Measurements from ENCODE around the gene SSTR3.
A peak's percentile ranks its signal among the peaks of the same experiment; 100 is the strongest.
"Not testable (repeated sequence)": the region's sequence is repeated elsewhere in the genome, so short reads cannot be mapped to it uniquely, and the experiment has no call there.

SSTR3 gene

DNA sequence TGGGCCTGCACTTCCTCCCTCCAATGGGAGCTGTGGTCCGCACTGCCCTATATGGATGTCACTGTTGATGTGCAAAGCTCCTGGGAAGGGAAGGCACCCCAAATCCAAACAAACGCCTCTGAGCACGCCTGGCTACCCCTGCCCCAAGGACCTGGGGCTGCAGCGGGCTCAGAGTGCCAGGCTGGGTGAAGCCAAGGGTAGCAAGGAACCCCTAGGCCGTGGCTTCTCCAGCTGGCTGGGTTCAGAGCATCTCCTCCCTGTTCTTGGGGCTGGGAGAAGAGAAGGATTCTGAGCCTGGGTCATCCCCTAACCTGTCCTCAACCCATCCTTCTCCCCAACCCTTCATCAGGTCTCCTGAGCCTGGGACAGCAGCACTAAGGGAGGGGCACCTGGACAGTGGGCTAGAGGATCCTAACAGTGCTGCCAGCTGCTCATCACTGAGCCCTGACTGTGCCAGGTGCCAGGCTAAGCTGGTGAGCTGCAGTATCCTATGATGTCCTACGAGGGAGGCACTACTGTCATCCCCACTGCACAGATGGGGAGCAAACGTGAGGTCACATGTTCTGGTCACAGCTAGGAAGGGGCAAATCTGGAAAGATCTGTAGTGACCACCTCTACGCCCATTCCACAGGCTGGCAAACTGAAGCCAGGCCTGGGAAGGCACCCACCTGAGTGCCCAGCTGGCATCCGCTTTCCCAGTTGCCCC lies 3.0 kb downstream of the SSTR3 start:
- no peak for DNase-seq

DNA sequence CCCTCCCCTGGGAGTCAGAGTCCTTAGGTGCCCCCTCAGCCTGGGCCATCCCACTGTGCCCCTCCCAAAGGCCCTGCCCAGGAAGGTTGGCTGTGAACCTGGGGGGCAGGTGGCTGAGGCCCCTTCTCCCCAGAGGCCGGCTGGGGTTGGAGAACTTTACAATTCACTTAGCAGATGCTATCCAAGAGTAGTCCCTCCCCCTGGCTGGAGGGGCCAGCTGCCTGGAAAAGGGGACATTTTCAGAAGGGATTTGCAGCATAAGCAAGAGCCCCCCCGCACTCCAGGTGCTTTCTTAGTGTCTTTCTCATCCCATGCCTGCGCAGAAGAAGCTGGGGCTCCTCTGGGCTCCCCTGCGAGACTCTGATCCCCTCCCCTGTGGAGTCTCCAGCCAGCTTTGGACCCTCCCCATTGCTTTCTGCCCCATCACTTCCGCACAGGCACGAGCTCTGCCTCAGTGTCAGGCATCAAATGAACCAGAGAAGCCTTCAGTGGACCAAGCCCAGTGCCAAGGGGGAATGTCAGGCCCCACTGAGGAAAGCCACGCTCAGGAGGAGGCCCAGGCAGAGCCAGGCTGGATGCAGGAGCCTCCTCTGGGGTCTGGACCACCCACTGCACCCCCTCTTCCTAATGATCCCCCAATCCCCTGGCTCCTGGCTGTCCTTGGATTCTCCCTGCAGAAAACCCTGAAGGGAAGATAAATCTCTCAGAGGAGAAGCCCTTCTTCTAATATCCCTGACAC lies 3.7 kb downstream of the SSTR3 start:
- DNase-seq = no peak

DNA sequence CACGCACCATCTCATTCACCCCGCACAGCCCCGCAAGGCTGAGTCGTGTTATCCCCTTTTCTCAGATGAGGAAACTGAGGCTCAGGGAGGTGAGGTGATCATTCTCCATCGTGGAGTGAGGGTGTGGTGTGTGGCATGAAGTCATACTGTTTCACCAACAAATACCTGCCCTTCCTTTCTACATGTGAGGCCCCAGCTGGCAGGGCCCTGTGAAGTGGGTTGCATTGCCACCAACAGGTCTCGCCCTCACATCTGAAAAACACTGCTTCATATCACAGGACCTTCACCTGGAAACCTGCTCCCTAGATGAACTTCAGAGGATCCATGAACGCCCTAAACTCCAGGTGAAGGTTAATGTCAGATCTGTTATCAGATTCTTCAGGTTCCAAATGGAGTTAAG lies 4.3 kb downstream of the SSTR3 start:
- DNase-seq = no peak

DNA sequence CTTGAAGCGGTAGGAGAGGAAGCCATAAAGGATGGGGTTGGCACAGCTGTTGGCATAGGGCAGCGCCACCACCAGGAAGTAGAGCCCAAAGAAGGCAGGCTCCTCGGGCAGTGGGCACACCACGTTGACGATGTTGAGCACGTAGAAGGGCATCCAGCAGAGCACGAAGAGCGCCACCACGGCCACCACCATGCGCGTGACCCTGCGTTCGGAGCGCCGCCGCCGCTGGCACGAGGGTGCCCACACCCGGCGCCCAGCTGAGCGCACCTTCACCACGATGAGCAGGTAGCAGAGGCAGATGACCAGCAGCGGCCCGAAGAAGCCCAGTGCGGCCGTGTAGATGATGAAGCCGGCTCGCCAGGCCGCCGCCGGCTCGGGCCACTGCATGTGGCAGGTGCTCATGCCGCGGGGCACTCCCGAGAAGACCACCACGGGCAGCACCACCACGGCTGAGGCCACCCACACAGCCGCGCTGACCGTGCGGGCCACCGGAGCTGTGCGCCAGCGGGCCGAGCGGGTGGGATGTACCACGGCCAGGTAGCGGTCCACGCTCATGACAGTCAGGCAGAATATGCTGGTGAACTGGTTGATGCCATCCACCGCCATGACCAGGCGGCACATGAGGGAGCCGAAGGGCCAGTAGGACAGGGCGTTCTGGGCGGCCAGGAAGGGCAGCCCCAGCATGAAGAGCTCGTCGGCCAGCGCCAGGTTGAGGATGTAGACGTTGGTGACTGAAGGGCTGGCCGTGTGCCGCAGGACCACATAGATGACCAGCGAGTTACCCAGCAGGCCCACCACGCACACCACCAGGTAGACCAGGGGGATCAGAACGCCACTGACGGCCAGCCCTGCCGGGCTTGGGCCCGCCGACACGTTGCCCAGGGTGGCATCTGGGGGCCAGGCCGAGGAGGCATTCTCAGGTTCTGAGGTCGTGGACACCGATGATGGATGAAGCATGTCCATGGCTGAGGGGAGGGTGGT lies 5.1 kb downstream of the SSTR3 start:
- no peak for DNase-seq

DNA sequence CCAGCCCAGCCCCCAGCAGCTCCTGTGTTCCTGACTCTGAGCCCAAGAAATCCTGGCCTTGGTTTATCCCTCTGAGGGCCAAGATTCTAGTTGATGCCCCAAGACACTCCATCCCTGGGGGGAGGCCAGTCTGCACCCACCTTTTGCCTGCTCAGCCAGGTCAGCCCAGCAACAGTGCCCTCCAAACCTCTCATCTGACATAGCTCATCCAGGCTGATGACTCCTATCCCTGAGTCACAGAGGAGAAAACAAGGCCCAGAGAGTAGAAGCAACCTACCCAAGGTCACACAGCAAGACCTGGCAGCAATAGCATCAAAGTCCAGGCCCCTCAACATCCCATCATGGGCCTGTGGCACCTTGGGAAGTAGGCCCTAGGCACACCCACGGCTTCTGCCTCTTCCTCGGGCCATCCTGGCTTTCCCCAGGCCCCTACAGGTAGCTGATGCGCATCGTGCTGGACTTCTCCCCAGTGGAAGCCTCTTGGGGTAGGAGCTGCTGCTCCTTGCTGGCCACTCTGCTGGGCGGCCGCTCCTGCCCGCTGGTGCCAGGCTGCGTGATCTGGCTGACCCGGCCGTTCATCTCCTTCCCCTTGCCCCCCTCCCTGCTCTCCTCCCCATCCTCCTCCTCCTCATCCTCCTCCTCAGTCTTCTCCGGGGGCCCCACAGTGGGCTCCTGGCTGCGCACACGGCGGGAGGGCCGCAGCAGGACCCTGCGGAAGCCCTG lies 6.0 kb downstream of the SSTR3 start:
- no peak for DNase-seq

DNA sequence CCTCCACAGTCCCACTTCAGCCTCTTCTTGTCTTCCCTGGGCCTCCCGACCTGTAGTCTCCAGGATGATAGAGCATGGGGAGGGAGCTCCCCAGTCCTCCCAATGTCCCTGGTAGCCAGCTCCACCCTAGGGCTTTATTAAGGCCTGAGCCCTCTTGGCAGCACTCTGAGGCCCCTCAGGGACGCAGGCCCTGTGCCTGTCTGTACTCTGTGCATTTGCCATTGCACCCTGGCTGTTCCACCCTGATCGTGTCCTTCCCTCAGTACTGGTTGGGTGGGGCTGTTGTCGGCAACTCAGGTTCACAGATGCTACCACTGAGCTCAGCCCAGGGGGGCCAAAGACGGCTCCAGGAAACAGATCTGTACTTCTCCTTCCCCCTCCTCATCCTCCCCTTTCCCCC lies 7.2 kb downstream of the SSTR3 start:
- DNase-seq = no peak

DNA sequence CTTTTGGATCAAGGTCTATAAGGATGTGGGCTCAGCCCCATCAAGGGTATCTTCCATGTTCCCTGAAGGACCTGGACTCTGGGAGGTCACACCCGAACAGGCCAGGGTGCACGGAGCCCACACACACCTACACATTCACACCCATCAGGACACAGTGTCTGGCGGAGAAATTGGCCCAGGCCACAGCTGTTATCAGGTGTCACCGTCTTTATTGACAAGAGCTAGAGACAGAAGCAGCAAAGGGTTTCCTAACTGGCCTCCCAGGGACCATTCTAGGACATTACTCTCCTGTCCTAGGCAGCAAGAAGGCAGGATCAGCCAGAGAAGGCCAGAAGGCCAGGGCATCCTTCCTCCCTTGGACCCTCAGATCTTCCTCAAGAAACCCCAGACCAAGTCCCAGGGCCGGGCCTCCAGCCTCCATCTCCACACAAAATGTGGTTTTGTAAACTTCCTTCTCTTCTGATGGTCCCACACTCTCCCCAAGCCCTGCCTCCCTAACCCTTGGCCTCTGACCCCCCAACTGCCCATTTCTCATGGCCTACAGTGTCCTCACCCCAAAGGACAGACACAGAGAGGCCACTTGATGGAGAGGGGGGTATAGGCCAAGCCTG lies 8.1 kb downstream of the SSTR3 start:
- DNase-seq = no peak

DNA sequence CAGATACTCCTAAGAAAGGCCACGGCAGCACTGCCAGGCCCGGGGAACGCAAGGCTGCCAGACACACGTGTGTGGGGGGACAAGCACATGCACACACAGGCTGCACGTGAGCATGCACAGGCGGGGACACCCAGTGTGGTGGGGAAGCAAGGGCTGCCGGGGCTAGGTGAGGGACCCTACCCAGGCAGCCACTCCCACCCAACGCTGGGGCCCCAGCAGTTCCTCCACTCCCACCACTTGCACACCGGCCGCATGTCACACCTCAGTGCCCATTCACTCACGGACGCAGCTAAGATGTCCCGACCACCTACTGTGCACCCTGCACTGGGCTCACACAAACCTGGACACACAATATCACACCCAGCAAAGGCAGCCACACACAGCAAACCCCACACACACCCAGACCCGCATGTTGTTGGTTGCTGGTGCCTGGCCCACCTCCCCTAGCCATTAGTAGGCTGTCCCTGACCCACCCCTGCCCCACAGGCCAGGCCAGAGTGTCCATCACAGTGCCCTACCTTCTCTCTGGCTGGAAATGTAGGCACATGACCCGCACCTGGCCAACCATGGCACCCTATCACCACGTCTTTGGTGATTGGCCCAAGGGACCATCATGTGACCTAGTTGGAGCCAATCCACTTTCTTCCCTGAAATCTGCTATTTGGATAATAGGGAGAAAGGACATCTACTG lies 8.8 kb downstream of the SSTR3 start:
- DNase-seq = no peak

DNA sequence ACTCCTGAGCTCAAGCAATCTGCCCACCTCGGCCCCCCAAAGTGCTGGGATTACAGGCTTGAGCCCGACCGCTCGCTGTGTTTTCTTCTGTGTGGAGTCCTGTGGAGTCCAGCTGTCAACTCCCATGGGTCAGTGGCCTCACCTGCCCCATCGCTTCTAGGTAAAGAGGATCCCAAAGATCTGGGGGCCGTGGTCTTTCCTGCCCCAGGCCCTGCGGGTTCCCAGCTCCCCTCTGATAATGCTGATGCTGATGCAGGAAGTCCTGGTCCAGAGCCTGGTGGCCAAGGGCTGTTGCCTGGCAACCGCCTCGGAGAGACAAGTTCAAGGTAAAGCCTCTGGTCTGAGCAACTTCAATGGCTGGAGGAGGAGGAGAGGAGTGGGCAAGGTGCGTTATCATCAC lies 9.6 kb downstream of the SSTR3 start:
- DNase-seq = no peak

DNA sequence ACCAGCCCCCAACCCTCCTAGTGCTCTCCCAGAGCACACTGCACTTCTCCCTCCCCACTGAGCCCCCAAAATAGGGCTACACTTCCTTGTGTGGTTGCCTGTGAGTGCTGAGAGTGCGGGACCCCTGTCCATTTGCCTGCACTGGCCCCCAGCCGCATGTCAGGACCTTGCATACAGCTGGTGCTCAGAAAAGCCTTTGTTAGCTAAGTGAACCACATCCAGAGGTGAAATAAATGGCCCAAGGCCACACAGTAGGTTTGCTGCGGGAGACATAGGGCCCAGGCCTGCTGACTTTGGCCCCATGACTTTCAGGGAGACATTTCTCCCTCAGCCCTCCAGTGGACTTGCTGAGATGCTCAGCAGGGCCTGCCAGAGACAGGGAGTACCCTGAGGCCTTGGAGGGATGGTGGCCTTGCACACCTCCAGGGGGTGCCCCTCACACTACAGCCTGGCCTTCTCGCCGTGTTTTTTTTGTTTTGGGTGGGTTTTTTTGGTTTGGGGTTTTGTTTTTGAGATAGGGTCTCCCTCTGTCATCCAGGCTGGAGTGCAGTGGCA lies 10.2 kb downstream of the SSTR3 start:
- DNase-seq = no peak

DNA sequence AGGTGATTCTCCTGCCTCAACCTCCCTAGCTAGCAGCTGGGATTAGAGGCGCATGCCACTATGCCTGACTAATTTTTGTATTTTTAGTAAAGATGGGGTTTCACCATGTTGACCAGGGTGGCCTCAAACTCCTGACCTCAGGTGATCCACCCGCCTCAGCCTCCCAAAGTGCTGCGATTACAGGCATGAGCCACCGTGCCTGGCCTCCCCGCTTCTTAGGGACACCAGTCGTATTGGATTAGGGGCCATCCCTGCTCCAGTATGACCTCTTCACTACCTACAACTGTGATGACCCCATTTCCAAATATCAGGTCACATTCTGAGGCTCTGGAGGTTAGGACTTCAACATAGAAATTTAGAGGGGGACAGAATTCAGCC lies 10.8 kb downstream of the SSTR3 start:
- not testable (repeated sequence) for DNase-seq

DNA sequence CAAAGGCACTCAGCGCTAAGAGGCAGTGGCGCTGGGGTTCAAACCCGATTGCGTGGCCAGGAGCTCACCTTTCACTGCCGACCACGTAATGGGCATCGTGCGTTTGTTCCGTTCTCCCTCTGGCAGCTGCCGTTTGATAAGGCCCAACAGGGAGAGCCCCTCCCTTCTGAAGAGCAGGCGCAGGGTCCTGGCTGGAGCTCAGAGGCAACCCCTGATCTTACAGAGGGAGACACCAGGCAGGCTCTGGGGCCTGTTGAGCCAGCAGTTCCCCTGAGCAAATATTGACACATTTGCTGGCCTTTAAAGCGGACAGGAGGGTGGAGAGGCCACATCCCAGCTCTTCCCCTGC lies 12.5 kb downstream of the SSTR3 start:
- no peak for DNase-seq

DNA sequence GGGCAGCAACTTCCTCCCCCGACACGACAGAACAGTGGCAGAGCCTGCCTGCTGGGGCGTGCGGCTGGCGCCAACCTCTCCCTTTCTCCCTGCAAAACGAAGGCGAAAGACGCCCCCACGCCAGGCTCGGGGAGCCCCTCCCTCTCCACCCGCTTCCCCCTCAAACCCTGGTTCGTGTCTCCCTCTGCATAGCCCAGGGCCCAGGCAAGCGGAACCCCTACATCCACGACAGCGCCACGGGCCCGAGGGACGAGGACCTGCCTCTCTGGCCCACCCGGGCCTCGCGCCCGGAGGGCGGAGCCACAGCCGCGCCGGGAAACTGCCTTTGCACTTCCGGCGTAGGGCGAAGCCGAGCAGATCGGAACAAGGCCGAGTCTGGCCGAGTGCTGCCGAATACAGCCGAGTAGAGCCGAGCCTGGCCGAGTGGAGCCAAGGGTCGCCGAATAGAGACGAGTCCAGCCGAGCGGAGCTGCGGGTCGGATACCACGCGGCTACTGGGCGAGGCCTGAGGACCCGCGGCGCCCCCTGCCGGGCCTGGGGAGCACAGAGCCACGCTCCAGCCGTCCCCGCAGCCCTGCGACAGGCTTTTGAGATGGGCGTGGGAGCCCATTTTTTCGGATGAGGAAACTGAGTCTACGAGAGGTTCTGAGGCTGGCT lies 13.0 kb downstream of the SSTR3 start:
- DNase-seq = peak; percentile 99

DNA sequence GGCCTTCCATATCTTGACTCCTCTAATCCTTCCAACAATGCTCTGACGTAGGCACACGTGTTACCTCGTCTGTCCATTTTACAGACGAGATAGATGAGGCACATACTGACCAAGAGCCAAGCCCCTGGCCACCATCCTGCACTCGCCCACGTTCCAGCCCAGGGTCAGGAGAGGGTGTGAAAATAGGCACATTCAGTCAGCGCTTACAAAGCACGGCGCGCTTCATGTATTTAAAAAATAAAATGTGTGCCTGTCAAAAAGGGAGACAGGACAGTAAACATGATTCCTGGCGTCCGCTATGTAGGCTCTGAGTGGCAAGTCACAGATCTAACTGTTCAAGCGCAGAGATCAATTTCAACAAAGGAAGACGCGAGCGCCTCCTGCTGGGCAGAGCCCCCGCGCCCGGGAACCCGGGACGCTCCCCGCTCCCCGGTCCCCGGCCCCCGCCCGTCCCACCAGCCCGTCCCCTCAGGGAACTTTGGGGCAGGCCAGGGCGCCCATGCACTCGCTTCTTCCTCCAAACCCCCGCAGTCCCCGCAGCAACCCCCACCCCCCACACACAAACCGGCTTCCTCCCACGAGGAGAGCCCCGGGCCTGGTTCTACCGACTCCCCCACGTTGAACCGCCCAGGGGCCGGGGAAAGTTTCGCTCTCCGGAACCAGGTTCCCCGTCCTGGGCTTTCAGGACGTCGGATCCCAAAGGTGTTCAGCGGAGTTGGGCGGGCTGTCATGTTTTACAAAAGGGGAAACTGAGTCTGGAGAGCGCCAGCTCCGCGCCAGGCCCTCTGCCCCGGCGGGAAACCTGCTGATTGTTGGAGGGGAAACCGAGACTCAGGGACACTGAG lies 13.8 kb downstream of the SSTR3 start:
- DNase-seq = peak; percentile 91

DNA sequence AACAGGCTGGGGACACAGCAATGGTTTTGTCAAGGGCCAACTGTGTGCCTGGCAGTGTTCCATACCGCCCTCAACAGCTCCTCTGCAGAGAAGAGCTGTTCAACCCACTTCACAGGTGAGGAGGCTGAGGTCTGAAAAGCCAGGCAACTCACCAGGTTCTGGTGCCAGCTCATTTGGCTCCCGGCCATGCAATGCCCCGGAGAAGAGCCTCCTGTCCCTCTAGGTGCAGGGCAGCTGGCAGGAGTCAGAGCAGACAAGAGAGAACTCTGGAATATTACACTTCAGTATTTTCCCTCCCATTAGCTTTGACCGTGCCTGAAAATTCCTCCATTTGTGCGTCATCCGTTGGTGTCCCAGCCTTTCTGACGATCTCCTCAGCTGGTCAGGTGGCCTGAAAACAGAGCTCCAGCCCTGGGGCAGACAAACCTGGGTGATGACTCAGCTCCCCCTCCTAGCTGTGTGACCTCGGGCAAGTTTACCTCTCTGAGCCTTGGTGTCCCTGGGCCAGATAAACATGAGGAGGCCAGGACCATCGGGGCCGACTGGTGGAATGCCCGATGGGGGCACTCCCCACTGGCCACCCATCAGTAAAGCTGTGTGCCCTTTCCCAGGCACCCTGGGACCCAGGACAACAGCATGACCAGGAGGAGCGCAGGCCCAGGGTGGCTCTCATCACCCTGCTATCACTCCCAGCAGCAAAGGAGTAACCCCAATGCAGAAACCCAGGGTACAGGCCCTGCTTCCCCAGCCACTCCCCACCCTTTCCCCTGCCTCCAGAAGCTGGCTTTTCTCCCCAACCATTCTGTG lies 14.6 kb downstream of the SSTR3 start:
- DNase-seq = no peak

DNA sequence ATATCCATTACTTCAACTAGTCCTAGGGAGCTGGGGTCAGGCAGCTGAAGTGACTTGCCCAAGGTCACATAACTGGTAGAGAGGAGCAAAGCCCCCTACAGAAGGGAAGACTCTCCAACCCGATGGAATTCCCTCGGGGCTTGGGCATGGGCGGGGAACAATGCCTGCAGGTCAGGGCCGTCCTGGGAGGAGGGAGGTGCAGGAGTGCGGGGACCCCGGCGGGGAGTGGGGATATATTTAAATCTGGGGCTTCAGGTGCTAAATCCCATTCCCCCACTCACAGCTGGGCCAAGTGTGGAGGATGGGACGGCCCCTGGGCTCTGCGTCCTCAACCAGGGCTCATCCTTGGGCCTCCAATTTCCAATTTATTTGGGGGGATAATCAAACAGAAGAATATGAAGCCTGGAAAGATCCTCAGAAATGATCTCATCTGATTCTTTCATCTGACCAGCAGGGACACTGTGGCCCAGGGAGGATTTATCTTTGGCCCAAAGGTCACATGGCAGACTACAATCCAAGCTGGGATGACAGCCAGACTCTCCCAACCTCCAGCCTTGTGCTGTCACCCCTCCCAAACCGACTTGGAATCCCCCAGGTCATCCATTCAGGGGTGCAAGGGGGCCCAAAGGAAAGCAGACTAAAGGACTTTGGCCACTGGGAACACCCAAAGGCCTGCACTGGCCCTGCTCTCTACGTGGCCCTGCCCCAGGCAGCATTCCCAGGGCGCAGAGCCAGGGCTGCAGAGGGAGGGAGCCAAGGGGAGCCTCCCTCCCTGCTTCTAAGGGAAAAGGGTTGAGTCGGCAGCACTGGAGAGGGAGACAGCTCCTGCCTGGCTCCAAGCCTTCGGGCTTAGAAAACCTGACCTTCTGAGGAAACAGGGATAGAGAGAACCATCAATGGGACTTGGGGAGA lies 15.5 kb downstream of the SSTR3 start:
- DNase-seq = no peak

DNA sequence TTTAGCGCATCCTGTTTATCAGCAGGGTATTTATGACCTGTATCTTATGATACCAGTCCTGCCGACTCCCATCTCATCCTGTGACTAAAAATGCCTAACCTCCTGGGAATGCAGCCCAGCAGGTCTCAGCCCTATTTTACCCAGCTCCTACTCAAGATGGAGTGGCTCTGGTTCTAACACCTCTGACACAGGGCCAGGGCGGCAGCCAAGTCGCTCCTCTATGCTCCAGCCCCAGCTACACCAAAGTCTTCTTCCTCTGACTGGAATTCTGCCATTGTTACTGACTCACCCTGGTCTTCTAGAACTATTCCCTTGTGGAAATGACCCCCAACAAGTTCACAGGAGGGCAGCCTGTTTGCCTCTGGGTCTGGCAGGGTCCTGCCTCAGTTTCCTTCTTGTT lies 16.4 kb downstream of the SSTR3 start:
- no peak for DNase-seq

DNA sequence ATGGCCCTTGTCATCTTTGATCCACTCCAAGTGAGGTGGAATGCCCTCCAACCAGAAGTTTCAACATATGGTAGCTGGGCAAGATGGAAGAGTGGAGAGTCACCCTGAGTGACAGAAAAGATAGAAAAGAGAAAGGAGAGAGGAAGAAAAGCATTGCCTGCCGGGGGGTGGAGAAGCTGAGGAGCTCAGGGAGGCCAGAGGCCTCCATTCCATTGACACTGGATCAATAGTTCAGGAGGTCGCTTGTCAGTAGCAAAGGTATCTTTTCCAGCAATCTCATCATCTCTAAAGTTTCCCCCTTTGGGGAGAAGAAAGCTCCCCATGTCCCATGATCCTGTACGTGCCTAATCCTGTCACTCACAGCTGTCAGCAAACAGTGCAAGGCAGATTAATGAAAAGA lies 17.5 kb downstream of the SSTR3 start:
- DNase-seq = no peak

Data from CD4-positive, alpha-beta T cell treated with Interleukin-21 for 1 hour (primary cell).